C4-2B (cell line): ENCODE measurements around the gene CPTP.

Experiments used
- H3K27ac ChIP-seq: fragments of 450-650 bp; 2 replicates; pipeline ENCODE4 v1.5.1; 2017
- CTCF ChIP-seq: fragments of 450-650 bp; conservative IDR thresholded peaks from 2 replicates; pipeline ENCODE4 v1.5.1; 2017; ENCODE audit warnings: mild to moderate bottlenecking
- ZFX ChIP-seq: fragments of 450-650 bp; IDR thresholded peaks from 2 replicates; pipeline ENCODE4 v1.6.1; 2017

The CPTP gene

GRCh38 chr1:1331068-1331965 lies 6.7 kb downstream of the CPTP start, which contains the start of gene TAS1R3:
TAS1R3 (plus strand) TSS chr1:1331280; CDS start chr1:1331346, 66 bp downstream.
- TF ChIP-seq CTCF (no peak), ZFX (no peak)
- H3K27ac ChIP-seq, result no peak within 1 kb of the TSS

GRCh38 chr1:1332031-1332755 lies 7.6 kb downstream of the CPTP start:
- no peak for TF ChIP-seq CTCF
- no peak for TF ChIP-seq ZFX
- no peak overlapping the region for H3K27ac ChIP-seq

GRCh38 chr1:1332774-1333480 lies 8.3 kb downstream of the CPTP start:
- no peak for TF ChIP-seq ZFX
- H3K27ac ChIP-seq, result no peak overlapping the region

GRCh38 chr1:1333551-1334241 lies 9.1 kb downstream of the CPTP start:
- no peak overlapping the region for H3K27ac ChIP-seq
- TF ChIP-seq CTCF, result no peak
- no peak for TF ChIP-seq ZFX

- TF ChIP-seq ZFX, result no peak
- no peak for TF ChIP-seq CTCF
- no peak overlapping the region for H3K27ac ChIP-seq
Measured at GRCh38 chr1:1334835-1335234, 10.2 kb downstream of the CPTP start.

- TF ChIP-seq ZFX, result no peak
- TF ChIP-seq CTCF, result no peak
- H3K27ac ChIP-seq, result no peak overlapping the region
Measured at GRCh38 chr1:1335283-1335682, 10.7 kb downstream of the CPTP start.

- no peak overlapping the region for H3K27ac ChIP-seq
- TF ChIP-seq CTCF (no peak), ZFX (no peak)
Measured at GRCh38 chr1:1335792-1336248, 11.2 kb downstream of the CPTP start.
